ENCODE data around the gene GNPDA1.

DNA sequence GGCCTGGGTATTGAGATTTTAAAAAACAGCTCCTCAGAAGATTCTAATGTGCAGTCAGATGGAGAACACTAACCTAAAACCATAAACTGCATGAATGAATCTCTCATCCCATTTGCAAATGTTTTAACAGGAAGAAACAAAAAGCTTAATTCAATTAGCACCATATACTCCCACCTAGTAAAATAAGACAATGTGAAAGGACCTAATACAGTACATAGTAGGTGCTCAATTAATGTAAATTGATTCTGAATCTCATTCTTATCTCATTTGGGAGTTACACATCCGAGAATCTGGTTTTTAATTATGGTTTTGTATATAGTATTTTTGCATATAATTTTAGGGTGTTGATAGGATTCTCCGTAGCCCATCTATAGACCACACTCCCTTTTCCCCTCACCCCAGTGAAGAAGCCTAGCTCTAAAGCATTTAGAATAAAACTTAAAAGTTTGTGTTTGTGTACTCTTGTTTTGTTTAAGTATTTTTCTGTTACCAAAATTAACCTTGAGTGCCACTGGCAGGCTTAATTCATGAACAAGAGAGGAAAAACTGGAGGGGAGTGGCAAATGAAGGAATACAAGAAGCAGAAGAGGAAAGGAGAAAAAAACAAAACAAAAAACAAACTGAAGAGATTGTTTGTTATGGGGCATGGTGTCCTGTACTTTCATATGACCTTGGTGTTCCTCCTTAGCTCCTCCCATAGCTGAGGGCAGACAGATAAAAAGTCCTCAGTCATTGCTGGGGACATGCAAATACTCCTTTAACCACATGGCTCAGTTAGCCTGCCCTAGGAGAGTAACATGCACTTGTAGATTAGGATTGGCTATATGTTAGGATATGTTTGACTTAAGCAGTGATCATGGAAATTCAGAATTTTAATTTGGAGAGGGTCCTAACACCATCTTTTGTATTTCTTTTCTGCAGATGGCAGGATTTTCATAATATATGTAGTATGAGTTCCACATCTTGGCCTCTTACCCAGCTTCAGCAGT is 42.8 kb downstream of the GNPDA1 start:
- TF ChIP-seq, protein P1, sequence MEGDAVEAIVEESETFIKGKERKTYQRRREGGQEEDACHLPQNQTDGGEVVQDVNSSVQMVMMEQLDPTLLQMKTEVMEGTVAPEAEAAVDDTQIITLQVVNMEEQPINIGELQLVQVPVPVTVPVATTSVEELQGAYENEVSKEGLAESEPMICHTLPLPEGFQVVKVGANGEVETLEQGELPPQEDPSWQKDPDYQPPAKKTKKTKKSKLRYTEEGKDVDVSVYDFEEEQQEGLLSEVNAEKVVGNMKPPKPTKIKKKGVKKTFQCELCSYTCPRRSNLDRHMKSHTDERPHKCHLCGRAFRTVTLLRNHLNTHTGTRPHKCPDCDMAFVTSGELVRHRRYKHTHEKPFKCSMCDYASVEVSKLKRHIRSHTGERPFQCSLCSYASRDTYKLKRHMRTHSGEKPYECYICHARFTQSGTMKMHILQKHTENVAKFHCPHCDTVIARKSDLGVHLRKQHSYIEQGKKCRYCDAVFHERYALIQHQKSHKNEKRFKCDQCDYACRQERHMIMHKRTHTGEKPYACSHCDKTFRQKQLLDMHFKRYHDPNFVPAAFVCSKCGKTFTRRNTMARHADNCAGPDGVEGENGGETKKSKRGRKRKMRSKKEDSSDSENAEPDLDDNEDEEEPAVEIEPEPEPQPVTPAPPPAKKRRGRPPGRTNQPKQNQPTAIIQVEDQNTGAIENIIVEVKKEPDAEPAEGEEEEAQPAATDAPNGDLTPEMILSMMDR (IDR thresholded peaks at IDR 0.05) = no peak
- TF ChIP-seq POLR2A (IDR thresholded peaks at IDR 0.05) = no peak

Measured in body of pancreas (tissue), 4 donors.